ENCODE data around the gene DDX24.

The DDX24 gene

DNA sequence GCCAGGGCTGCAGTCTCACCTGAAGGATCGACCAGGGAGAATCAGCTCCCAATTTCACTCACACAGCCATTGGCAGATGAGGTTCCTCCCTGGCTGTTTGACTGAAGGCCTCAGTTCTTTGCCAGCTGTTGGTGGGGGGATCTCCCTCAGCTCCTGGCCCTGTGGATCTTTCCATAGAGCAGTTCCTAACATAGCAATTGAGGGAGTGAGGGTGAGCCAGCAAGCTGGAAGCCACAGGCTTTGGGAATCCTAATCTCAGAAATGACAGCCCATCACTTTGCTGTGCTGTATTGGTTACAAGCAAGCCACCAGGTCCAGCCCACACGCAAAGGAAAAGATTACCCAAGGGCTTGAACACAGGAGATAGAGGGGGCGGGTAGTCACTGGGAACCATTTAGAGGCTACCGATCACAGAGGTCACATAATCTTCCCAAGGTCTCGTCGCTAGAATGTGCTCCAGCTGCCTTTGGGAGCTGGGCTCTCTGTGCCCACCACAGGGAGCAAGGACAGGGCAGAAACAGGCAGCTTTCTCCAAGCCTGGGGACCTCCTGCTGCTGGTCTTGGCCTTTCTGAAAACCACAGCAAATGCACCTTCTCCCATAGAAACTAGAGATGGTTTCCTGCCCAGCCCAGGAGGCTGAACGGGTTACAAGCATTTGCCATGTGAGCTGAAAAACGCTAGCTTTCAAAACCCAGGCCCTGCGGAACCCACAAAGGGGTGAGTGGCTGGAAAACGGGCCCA lies 59.4 kb downstream of the DDX24 start:
- Mint-ChIP-seq H3K4me3 (no peak overlapping the region), H3K27ac (no peak overlapping the region), H3K36me3 (no peaks in the 10 kb centered on the region), H3K9me3 (no peaks in the 10 kb centered on the region), H3K27me3 (peaks cover 50 to 62% of the 10 kb centered on the region in 2 donors), H3K4me1 (peaks cover 0 to 3% of the 10 kb centered on the region in 2 donors)
- no peak for ATAC-seq (replicated peaks)
- DNase-seq, result no peak

GRCh38 chr14:94021001-94021400 lies 60.0 kb downstream of the DDX24 start:
- Mint-ChIP-seq H3K36me3 (no peaks in the 10 kb centered on the region), H3K27ac (no peak overlapping the region), H3K27me3 (peaks cover 51 to 67% of the 10 kb centered on the region in 2 donors), H3K9me3 (no peaks in the 10 kb centered on the region), H3K4me1 (peaks cover 0 to 2% of the 10 kb centered on the region in 2 donors), H3K4me3 (no peak overlapping the region)
- no peak for DNase-seq
- peak in 1 of 2 donors; percentile 17 for ATAC-seq (replicated peaks)

DNA sequence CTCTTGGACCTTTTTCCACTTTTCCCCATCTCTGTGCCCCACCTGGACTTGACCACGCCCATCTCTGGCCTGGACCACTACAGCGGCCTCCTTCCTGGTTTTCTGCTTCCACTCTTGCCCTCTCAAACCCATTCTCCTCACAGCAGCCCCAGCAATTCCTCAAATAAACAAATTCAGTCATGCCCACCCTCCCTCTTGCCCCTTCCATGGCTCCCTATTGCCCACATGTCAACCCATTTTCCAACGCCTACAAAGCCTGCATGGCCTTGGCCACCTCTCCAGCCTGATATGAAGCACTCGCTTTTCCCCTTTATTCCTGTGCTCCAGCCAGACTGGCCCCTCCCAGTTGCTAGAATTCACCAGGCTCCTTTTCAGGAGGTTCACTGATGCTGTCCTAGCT lies 60.7 kb downstream of the DDX24 start:
- Mint-ChIP-seq H3K4me3 (no peak overlapping the region), H3K4me1 (no peaks in the 10 kb centered on the region), H3K9me3 (no peaks in the 10 kb centered on the region), H3K27ac (peak overlapping the region; percentile 43), H3K27me3 (peaks cover 51 to 69% of the 10 kb centered on the region in 2 donors), H3K36me3 (no peaks in the 10 kb centered on the region)
- DNase-seq, result no peak
- ATAC-seq (replicated peaks), result no peak

- ATAC-seq (replicated peaks), result no peak
- H3K27ac Mint-ChIP-seq, result no peak overlapping the region
- no peaks in the 10 kb centered on the region for H3K4me1 Mint-ChIP-seq
- DNase-seq, result no peak
- H3K9me3 Mint-ChIP-seq, result no peaks in the 10 kb centered on the region
- H3K4me3 Mint-ChIP-seq, result no peak overlapping the region
- peaks cover 43 to 60% of the 10 kb centered on the region in 2 donors for H3K27me3 Mint-ChIP-seq
- no peaks in the 10 kb centered on the region for H3K36me3 Mint-ChIP-seq
Measured at GRCh38 chr14:94019329-94019728, 61.7 kb downstream of the DDX24 start.

GRCh38 chr14:94018308-94018707 lies 62.7 kb downstream of the DDX24 start:
- no peak overlapping the region for H3K4me3 Mint-ChIP-seq
- H3K27ac Mint-ChIP-seq, result no peak overlapping the region
- H3K36me3 Mint-ChIP-seq, result no peaks in the 10 kb centered on the region
- no peaks in the 10 kb centered on the region for H3K9me3 Mint-ChIP-seq
- no peak for ATAC-seq (replicated peaks)
- H3K4me1 Mint-ChIP-seq, result no peaks in the 10 kb centered on the region
- H3K27me3 Mint-ChIP-seq, result peaks cover 36 to 54% of the 10 kb centered on the region in 2 donors
- DNase-seq, result no peak

DNA sequence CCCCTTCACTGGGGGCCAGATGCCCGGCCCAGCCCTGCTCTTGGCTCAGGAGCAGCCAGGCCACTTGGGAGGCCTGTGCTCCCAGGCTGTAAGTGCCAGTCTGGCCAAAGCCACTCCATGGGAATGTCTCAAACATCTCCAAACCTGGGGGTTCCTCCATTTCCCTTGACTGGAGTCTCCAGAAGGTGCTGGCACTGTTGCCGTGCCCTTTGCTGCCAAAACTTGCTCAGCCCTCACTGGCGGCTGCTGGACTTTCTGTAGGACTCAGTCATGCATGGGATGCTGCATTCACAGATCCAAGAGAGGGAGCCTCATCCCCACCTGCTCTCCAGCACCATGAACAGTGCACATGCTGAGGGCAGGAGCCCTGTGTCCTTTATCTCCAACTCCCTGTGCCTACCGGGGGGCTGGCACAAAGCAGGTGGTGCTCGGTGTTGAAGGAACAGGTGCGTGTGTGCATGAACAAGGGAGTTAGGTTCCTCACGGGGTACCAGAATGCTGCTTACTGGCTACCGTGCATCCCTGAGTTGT lies 64.5 kb downstream of the DDX24 start:
- Mint-ChIP-seq H3K4me3 (no peak overlapping the region), H3K9me3 (no peaks in the 10 kb centered on the region), H3K27me3 (peaks cover 30 to 50% of the 10 kb centered on the region in 2 donors), H3K4me1 (peaks cover 3 to 5% of the 10 kb centered on the region in 2 donors), H3K27ac (no peak overlapping the region), H3K36me3 (no peaks in the 10 kb centered on the region)
- DNase-seq (no peak), ATAC-seq (replicated peaks) (no peak)

DNA sequence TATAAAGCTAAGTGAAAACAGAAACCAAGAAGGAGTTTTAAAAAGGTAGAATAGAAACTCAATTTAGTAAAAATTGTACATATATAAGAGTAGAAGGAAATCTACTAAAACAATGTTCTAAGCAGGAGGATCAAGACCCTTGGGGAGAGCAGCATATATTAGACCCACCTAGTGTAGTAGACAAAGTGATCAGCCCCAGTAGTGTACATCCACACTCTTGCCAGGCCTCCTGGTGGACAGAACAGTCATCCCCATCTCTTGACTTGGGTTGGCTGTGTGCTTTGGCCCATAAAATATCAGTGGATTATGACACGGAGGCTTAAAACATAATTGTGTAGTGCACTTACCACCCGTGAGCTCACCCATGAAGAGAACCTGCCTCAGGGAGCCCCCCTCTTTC lies 65.8 kb downstream of the DDX24 start:
- Mint-ChIP-seq H3K9me3 (no peaks in the 10 kb centered on the region), H3K27ac (no peak overlapping the region), H3K4me1 (peaks cover 3 to 5% of the 10 kb centered on the region in 2 donors), H3K36me3 (no peaks in the 10 kb centered on the region), H3K4me3 (no peak overlapping the region), H3K27me3 (peaks cover 34 to 53% of the 10 kb centered on the region in 2 donors)
- DNase-seq (no peak), ATAC-seq (replicated peaks) (peak in 1 of 2 donors; percentile 20)

DNA sequence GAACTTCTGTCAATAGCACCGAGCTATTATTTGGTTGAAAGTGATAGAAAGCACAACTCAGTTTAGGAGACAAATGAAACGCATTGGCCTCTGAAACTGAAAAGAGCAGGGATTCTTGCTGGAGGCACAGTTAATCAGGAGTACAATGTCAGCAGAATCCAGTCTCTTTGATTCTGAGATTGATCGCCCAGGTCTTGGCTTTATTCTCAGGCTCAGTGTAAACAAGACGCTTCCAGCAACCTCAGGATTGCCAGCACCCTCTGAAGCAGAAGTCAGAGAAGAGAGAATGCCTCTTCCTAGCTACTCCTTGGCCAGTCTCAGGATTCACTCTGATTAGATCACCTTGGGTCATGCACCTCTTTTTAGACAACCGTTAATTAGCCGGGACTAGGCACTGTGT lies 66.6 kb downstream of the DDX24 start:
- H3K27ac Mint-ChIP-seq, result no peak overlapping the region
- H3K36me3 Mint-ChIP-seq, result no peaks in the 10 kb centered on the region
- ATAC-seq (replicated peaks) (no peak), DNase-seq (no peak)
- H3K4me3 Mint-ChIP-seq, result no peak overlapping the region
- peaks cover 36 to 56% of the 10 kb centered on the region in 2 donors for H3K27me3 Mint-ChIP-seq
- peaks cover 5 to 6% of the 10 kb centered on the region in 2 donors for H3K4me1 Mint-ChIP-seq
- H3K9me3 Mint-ChIP-seq, result no peaks in the 10 kb centered on the region

DNA sequence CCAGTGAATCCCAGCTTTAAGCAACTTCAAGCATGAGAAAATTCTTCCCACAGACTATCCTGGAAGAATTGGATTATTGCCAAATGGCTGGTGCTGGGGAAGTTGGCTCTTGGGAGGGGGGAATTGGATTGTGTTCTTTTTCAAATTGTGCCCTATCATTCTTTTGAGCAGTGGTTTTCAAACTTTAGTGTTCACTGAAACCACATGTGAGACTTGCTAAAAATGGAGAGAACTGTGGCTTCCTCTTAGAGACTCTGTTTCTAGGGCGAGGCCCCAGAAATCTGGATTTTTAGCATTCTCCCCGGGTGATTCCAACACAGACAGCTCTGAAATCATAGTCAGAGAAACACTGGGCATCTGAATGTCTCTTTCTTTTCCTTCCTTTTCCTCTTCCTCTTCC lies 69.2 kb downstream of the DDX24 start:
- no peak for DNase-seq
- H3K27ac Mint-ChIP-seq, result no peak overlapping the region
- no peaks in the 10 kb centered on the region for H3K9me3 Mint-ChIP-seq

DNA sequence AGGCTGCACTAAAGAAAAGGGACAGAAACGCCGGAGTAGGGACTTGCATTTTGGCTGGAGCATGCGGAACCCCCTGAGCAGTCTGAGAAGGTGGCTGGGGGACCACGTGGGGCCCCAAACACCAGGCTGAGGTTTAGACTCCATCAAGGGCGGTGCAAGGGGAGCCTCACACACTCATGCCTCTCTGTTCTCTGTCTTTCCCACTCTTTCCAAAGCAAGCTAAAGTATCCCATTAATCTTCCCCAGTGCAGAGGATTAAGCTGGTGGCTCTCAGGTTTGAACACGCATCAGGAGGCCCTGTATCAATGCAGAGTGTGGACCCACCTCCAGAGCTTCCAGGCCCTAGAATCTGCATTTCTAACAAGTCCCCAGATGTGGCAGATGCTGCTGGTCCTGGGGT lies 70.4 kb downstream of the DDX24 start:
- Mint-ChIP-seq H3K27me3 (peaks cover 38 to 62% of the 10 kb centered on the region in 2 donors), H3K36me3 (no peaks in the 10 kb centered on the region), H3K4me3 (no peak overlapping the region), H3K27ac (no peak overlapping the region), H3K4me1 (peaks cover 5 to 6% of the 10 kb centered on the region in 2 donors), H3K9me3 (no peaks in the 10 kb centered on the region)
- DNase-seq, result no peak
- ATAC-seq (replicated peaks), result no peak

More for the DNA sequence above, 69.2 kb downstream of the DDX24 start:
- H3K27me3 Mint-ChIP-seq, result peaks cover 39 to 64% of the 10 kb centered on the region in 2 donors
- no peaks in the 10 kb centered on the region for H3K36me3 Mint-ChIP-seq
- H3K4me1 Mint-ChIP-seq, result peaks cover 5 to 6% of the 10 kb centered on the region in 2 donors
- no peak for ATAC-seq (replicated peaks)
- no peak overlapping the region for H3K4me3 Mint-ChIP-seq

- Mint-ChIP-seq H3K9me3 (no peaks in the 10 kb centered on the region), H3K4me1 (peaks cover 5 to 8% of the 10 kb centered on the region in 2 donors), H3K4me3 (peak overlapping the region in 1 of 2 donors; percentile 10), H3K27ac (no peak overlapping the region), H3K36me3 (no peaks in the 10 kb centered on the region), H3K27me3 (peaks cover 46 to 71% of the 10 kb centered on the region in 2 donors)
- no peak for DNase-seq
- ATAC-seq (replicated peaks), result peak; percentile 56 to 80
Measured at GRCh38 chr14:94009767-94010166, 71.2 kb downstream of the DDX24 start.

DNA sequence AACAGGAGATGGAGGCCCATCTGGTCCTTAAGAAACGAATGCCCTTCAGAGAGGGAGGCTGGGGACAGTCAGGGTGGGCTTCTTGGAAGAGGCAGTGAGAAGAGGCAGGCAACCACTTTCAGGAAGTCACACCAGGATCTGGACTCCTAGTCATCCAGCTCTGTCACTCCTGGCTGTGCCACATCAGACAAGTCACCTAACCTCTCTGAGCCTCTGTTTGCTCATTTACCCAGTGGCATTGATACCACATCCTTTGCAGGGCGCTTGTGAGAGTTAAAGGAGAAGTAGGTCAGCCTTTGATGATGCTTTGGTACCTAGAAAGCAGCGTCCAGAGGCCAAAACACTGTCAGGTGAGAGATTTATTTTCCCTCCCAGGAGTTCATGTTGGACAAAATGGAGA lies 72.8 kb downstream of the DDX24 start:
- Mint-ChIP-seq H3K9me3 (no peaks in the 10 kb centered on the region), H3K4me1 (peaks cover 5 to 8% of the 10 kb centered on the region in 2 donors), H3K36me3 (no peaks in the 10 kb centered on the region), H3K27ac (no peak overlapping the region), H3K4me3 (no peak overlapping the region), H3K27me3 (peaks cover 59 to 80% of the 10 kb centered on the region in 2 donors)
- no peak for ATAC-seq (replicated peaks)
- no peak for DNase-seq

DNA sequence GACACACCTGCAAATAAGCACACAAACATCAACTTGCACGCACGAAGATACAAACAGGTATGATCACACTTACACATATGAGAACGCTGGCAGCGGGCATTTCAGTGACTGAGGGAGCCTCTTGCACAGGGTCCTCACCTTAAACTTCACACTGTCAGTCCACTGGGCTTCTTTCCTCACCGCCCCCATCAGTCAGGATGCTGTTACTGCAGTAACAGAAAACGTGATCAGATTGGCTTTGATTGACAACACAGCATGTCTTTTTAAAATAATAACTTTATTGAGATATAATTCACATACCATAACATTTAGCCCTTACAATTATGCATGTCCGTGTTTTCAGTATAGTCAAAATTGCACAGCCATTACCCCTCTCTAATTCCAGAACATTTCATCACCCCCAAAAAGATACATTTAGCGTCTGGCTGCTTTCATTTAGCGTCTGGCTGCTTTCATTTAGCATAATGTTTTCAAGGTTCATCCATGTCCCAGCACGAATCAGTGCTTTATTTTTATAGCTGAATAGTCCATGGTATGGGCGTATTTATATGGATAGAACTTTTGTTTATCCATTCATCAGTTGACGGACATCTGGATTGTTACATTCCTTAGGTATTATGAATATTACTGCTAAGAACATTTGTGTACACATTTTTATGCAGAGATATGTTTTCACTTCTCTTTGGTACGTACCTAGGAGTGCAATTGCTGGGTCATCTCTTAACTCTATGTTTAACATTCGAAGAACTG lies 75.5 kb downstream of the DDX24 start:
- no peaks in the 10 kb centered on the region for H3K36me3 Mint-ChIP-seq
- ATAC-seq (replicated peaks) (peak in 1 of 2 donors; percentile 35), DNase-seq (no peak)
- no peaks in the 10 kb centered on the region for H3K9me3 Mint-ChIP-seq
- peaks cover 56 to 76% of the 10 kb centered on the region in 2 donors for H3K27me3 Mint-ChIP-seq
- H3K4me1 Mint-ChIP-seq, result peaks cover 10 to 14% of the 10 kb centered on the region in 2 donors
- H3K4me3 Mint-ChIP-seq, result no peak overlapping the region
- H3K27ac Mint-ChIP-seq, result no peak overlapping the region

DNA sequence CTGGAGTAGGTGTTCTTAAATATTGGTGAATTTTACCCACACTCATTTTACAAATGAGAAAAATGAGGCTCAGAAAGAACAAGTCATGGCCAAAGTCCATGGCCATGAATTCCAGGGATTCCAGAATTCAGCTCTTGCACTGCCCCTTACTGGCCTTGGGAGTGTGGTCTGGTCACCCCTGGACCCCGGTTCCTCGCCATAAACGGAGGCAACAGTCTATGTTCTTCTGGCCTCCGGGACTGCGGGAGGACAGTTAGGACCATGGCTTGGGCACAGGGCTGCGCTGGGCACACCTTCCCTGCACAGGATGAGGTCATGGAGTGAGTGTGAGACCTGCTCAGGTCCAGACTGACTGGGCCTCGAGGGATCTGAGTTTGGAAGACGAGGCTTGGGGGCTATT lies 77.0 kb downstream of the DDX24 start:
- Mint-ChIP-seq H3K27ac (no peak overlapping the region), H3K4me3 (no peak overlapping the region)

More for the DNA sequence above, 77.0 kb downstream of the DDX24 start:
- ATAC-seq (replicated peaks) (no peak), DNase-seq (no peak)
- Mint-ChIP-seq H3K27me3 (peaks cover 52 to 77% of the 10 kb centered on the region in 2 donors), H3K9me3 (no peaks in the 10 kb centered on the region), H3K36me3 (no peaks in the 10 kb centered on the region), H3K4me1 (peaks cover 13 to 15% of the 10 kb centered on the region in 2 donors)

Measured in stimulated activated naive B cell treated with anti-CD40 and anti-IgM and Interleukin-4, amounts not matched to agents 10 μg/mL and 1 μg/mL and 100 μg/mL, for 72 hours (primary cell).